Activated naive CD4-positive, alpha-beta T cell treated with anti-CD3 and anti-CD28 coated beads, Interleukin-2, amount 50 U/mL, for 72 hours (primary cell): Measurements from ENCODE around the gene MPST. TPM values are rescaled to one million over a fixed set of nuclear protein-coding genes. Genes with fewer than 3 reads are reported as not detected.

ENCODE experiments used
- ATAC-seq, 2 donors: fragments of 150-1000 bp; cut with Tn5 transposase; 2 replicates each; pipeline ENCODE4 v1.10.0; 2021; ENCODE audit warnings: mild to moderate bottlenecking in 2 of 2, moderate library complexity in 2 of 2
- DNase-seq, 2 donors: peaks; one replicate each; pipeline ENCODE4 v3.0.0; 2021 to 2022; ENCODE audit warnings: low spot score in 2 of 2
- H3K27ac Mint-ChIP-seq, 2 donors: one replicate each; pipeline ENCODE4 v1.8.0; 2022; ENCODE audit warnings: mild to moderate bottlenecking in 2 of 2, mixed read lengths in 2 of 2
- H3K36me3 Mint-ChIP-seq, 2 donors: one replicate each; pipeline ENCODE4 v1.8.0; 2022; ENCODE audit warnings: mixed read lengths in 2 of 2
- H3K9me3 Mint-ChIP-seq, 2 donors: one replicate each; pipeline ENCODE4 v1.8.0; 2022; ENCODE audit warnings: mixed read lengths in 2 of 2
- total RNA-seq, 2 donors: library from RNA; stranded (reverse); gene quantifications; one replicate each; pipeline ENCODE4 v1.2.3, GENCODE V29; 2022

Gene MPST
- total RNA-seq, 2 donors from 2014 or later = 20.9 to 23.2 TPM

DNA sequence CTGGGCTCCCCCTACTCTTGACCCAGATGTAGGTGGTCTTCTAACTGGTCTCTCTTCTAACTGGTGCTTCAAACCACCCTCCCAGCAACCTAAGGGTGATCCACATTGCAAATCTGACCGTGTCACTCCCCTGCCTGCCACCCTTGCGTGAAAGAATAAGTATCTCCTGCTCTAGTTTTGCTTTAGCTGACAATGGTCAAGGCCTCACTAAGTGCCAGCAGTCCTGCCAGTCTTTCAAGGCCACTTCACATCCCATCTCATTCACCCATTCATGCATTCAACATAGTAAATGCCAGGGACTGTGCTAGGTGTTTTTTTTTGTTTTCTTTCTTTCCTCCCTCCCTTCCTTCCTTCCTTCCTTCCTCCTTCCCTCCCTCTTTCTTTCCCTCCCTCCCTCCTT is 29.7 kb downstream of the MPST start:
- Mint-ChIP-seq H3K36me3 (no peaks in the 10 kb centered on the region), H3K9me3 (no peaks in the 10 kb centered on the region), H3K27ac (no peak overlapping the region)
- ATAC-seq (no peak), DNase-seq (no peak)

DNA sequence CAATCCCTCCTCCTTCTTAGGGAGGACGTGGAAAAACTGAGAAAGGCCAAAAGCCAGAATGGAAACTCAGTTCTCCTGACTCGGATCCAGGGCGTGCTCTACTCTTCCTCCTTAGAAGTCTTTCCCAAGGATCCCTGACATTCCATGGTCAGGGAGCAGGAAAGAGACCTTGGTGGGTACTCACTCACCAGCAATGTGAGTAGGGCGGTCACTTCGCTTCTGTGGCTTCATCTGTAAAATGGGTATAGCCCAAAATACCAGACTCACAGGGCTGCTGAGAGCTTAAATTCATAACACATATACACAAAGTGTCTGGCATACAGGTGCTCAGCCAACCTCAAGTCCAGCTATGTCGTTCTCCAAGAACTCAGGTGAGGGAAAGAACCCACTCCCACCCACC is 31.4 kb downstream of the MPST start:
- H3K36me3 Mint-ChIP-seq = no peaks in the 10 kb centered on the region
- H3K27ac Mint-ChIP-seq = peak overlapping the region in 1 of 2 donors; percentile 54
- H3K9me3 Mint-ChIP-seq = no peaks in the 10 kb centered on the region
- ATAC-seq (no peak), DNase-seq (no peak)

- ATAC-seq (peak; percentile 98 to 100), DNase-seq (peak; percentile 66 to 84)
- Mint-ChIP-seq H3K36me3 (no peaks in the 10 kb centered on the region), H3K9me3 (no peaks in the 10 kb centered on the region), H3K27ac (peak within 1 kb of the TSS; percentile 30 to 70)
These were observed 32.1 kb downstream of the MPST start, which contains the start of gene KCTD17 for GRCh38 chr22:37051391-37052385. Gene KCTD17 (plus strand): TSS chr22:37051742. CDS start chr22:37051761, 19 bp downstream.

DNA sequence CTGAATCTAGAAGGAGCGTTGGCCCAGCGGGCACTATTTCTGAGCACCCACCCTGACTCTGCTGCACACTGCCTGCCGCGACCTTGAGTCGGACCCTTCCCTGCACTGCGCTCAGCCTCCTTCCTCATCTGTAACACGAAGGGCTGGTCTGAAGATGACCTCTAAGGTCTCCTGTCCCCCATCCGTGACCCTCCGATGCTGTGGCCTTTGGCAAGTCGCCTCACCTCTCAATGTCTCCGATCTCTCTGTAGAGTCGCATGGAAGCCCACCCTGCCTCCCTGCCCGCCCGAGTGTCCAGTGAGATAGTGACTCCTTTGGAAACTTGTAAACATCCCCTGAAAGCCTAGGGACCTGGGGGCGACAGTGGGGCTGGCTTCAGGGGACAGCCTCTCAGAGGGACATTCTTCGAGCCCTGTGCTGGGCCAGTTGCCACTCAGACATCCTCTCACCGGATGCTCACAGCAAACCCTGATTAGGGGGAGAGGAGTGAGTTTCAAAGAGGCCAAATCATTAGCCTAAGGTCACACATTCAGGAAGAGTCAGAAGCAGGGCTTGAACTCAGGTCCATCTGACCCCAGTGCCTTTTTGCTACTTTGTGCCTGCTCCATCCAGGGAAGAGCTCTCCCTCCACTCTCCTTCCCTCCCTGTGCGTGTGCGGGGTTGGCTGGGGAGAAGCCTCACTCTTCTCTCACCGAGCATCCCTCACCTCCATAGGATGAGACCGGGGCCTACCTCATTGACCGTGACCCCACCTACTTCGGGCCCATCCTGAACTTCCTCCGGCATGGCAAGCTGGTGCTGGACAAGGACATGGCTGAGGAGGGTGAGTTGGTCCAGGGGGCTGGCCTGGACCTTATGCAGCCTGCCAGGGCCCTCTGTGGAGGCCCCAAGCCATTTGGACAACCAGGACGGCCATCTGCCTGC is 33.1 kb downstream of the MPST start:
- H3K9me3 Mint-ChIP-seq = no peaks in the 10 kb centered on the region
- DNase-seq (no peak), ATAC-seq (no peak)
- no peaks in the 10 kb centered on the region for H3K36me3 Mint-ChIP-seq
- H3K27ac Mint-ChIP-seq = peak overlapping the region; percentile 30 to 70

DNA sequence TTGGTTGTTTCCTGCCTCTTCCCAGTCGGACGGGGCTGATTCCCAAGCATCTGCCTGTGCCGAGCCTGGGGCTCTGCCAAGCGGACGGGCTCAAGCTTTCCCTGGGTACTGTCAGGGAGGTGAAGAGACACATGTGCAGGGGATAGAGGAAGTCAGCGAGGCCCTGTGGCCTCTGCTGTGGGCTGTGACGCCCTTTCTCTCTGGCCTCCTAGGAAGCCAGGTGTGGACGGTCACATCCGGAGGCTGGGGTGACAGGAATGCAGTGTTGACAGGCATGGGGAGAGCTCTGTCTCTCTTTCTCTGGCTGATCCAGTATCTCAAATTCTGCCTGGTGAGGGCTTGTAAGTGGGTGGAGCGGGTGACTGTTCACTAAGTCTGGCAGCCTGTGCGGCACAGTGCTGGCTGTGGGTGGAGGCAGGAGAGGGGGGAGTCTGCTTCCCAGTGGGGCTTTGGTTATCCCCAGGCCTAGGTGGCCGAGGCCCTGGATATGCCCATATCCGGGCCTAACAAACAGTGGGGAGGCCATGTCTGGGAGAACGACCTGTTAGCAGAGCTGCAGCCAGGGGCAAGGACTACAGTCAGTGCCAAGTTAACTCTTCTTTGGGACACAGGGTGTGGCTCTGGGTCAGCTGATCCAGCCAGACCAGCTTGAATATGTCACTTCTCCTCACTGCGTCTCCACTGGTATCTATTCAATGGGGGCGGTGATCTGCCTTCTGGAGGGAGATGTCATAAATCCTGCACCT is 33.9 kb downstream of the MPST start:
- DNase-seq (no peak), ATAC-seq (no peak)
- Mint-ChIP-seq H3K27ac (peak overlapping the region in 1 of 2 donors; percentile 26), H3K9me3 (no peaks in the 10 kb centered on the region), H3K36me3 (no peaks in the 10 kb centered on the region)

- Mint-ChIP-seq H3K36me3 (no peaks in the 10 kb centered on the region), H3K9me3 (no peaks in the 10 kb centered on the region), H3K27ac (peak overlapping the region in 1 of 2 donors; percentile 26)
- DNase-seq (no peak), ATAC-seq (no peak)
These were observed 34.5 kb downstream of the MPST start for GRCh38 chr22:37054056-37054395.

DNA sequence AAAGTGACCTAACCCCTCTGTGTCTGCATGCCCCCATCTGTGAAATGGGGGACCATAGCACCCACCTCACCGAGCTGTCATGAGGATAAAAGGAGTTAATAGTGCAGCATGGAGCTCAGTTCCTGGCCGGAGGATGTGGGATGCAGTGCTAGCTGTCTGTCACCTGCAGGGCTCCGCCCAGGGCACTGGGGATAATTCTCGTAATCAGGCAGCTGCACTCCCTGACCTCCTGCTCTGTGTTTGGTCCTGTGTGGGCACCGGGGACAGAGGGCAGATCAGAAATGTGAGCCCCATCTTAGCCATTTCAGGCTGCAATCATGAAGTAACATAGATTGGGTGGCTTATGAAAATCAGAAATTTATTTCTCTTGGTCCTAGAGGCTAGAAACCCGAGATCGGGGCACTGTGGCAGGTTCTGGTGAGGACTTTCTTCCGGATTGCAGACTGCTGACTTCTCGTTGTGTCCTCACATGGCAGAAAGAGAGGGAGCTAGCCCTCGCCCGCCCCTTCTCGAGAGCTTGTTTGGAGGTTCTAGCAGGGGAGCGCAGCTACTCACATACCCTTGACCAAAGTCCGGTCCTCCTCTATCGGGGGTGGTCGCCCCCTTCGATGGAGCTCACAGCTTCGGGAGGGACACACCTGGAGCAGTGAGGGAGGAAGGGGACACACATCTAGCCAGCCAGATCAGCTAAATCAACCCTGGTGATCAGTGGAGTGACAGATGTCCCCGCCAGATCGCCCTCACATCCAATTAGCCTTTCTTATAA is 35.2 kb downstream of the MPST start:
- no peaks in the 10 kb centered on the region for H3K36me3 Mint-ChIP-seq
- no peak overlapping the region for H3K27ac Mint-ChIP-seq
- no peaks in the 10 kb centered on the region for H3K9me3 Mint-ChIP-seq
- ATAC-seq (no peak), DNase-seq (no peak)

DNA sequence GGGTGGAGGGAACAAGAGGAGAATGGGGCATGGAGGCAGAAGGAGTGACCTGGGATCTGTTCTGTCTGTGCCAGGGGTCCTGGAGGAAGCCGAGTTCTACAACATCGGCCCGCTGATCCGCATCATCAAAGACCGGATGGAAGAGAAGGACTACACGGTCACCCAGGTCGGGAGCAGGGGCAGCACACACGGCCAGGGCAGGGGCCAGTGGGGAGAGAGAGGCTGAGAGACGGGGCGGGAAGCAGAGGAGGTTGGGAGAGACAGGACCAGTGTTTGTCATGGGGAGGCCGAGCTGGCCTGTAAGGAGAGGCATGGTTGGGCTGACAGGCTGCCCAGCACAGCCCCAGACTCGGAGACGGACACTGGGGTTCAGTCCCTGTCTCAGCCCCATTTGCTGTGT is 36.7 kb downstream of the MPST start:
- H3K36me3 Mint-ChIP-seq = peaks cover 0 to 5% of the 10 kb centered on the region in 2 donors
- H3K9me3 Mint-ChIP-seq = no peaks in the 10 kb centered on the region
- DNase-seq (no peak), ATAC-seq (no peak)
- peak overlapping the region in 1 of 2 donors; percentile 26 for H3K27ac Mint-ChIP-seq

GRCh38 chr22:37057226-37057625 is 37.7 kb downstream of the MPST start:
- ATAC-seq (no peak), DNase-seq (no peak)
- Mint-ChIP-seq H3K27ac (peak overlapping the region in 1 of 2 donors; percentile 84), H3K36me3 (peaks cover 0 to 5% of the 10 kb centered on the region in 2 donors), H3K9me3 (no peaks in the 10 kb centered on the region)

- peaks cover 0 to 5% of the 10 kb centered on the region in 2 donors for H3K36me3 Mint-ChIP-seq
- H3K27ac Mint-ChIP-seq = no peak overlapping the region
- no peaks in the 10 kb centered on the region for H3K9me3 Mint-ChIP-seq
- no peak for DNase-seq
- no peak for ATAC-seq
These were observed 38.4 kb downstream of the MPST start for GRCh38 chr22:37057796-37058510.

DNA sequence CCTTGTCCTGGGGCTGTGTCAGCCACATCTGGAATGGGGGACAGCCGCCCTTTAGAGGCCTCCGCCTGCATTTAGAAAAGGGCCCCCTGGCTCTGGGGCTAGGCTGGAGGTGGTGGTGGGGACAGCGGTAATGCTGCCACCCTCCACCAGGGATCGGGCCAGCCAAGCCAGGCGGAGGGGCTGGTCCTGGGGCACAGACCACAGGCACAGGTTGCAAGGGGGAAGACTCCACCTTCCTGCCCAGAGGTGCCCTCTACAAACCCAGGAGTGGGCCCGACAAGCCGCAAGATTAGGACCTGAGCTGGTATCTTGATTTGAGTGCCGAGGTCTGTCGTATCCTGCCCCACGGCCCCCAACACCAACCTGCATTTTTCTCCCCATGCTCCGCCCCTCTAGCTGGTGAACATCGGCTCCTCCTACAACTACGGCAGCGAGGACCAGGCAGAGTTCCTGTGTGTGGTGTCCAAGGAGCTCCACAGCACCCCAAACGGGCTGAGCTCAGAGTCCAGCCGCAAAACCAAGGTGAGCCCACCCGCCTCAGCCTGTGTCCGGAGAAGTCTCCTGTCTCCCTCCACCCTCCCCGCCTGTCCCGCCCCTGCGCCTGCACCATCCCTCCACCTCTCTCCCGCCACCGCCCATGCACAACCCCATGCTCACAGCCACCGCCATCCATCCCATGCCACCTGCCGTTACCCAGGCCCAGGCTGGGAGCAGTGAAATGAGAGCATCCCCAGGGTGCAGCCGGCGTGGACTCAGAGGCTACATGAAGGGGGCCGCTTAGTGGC is 39.6 kb downstream of the MPST start:
- Mint-ChIP-seq H3K36me3 (peaks cover 0 to 5% of the 10 kb centered on the region in 2 donors), H3K9me3 (no peaks in the 10 kb centered on the region), H3K27ac (no peak overlapping the region)
- no peak for ATAC-seq
- DNase-seq = no peak

GRCh38 chr22:37059876-37060449 is 40.4 kb downstream of the MPST start:
- no peaks in the 10 kb centered on the region for H3K9me3 Mint-ChIP-seq
- H3K27ac Mint-ChIP-seq = no peak overlapping the region
- no peak for DNase-seq
- H3K36me3 Mint-ChIP-seq = peaks cover 0 to 5% of the 10 kb centered on the region in 2 donors
- peak in 1 of 2 donors; percentile 23 for ATAC-seq

- no peaks in the 10 kb centered on the region for H3K9me3 Mint-ChIP-seq
- peak overlapping the region in 1 of 2 donors; percentile 72 for H3K27ac Mint-ChIP-seq
- H3K36me3 Mint-ChIP-seq = peaks cover 0 to 5% of the 10 kb centered on the region in 2 donors
- ATAC-seq (peak; percentile 79 to 89), DNase-seq (peak in 1 of 2 donors; percentile 52)
These were observed 41.5 kb downstream of the MPST start for GRCh38 chr22:37060801-37061610.
